Erythroblast (primary cell): ENCODE results near the gene ELOVL2.

Experiments used
- GATA1 ChIP-seq: IDR thresholded peaks from 2 replicates; pipeline ENCODE4 v1.6.1; 2011; ENCODE audit warnings: low read depth, mild to moderate bottlenecking, control low read depth, low read length, moderate library complexity
- POLR2A ChIP-seq: IDR thresholded peaks from 2 replicates; pipeline ENCODE4 v1.6.1; 2011; ENCODE audit warnings: mild to moderate bottlenecking, low read length

GRCh38 chr6:11035616-11036350, 8.3 kb downstream of the ELOVL2 start:
- TF ChIP-seq POLR2A (no peak), GATA1 (no peak)
